Stimulated activated CD4-positive, alpha-beta T cell treated with anti-CD3 and anti-CD28 coated beads, Interleukin-15, amount 100 ng/mL, for 48 hours (primary cell): ENCODE measurements around the gene PROKR1.
"Not testable (repeated sequence)": the region's sequence is repeated elsewhere in the genome, so short reads cannot be mapped to it uniquely, and the experiment has no call there.

ENCODE experiments used
- DNase-seq, 2 donors: peaks; one replicate each; pipeline ENCODE4 v3.0.0-alpha.2; 2020; ENCODE audit warnings: low read depth in 2 of 2

PROKR1 gene

DNA sequence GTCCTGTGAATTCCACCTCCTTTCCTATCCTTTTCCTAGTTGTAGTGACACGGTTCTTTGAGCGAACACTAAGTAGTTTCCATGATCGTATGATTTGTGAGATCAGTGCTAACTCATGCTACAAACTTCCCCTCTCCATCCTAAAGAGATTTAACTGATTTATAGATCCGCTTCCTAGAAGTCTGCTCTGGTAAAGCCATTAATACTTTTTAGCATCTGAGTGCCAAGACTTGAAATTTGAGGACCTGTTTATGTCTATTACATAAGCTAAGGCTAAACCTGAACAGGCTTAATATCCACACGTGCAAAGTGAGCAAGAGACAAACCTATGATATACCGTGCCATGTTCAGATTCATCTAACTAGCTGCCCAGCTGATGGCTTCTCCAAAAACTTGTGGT is 14.9 kb downstream of the PROKR1 start:
- no peak for DNase-seq

DNA sequence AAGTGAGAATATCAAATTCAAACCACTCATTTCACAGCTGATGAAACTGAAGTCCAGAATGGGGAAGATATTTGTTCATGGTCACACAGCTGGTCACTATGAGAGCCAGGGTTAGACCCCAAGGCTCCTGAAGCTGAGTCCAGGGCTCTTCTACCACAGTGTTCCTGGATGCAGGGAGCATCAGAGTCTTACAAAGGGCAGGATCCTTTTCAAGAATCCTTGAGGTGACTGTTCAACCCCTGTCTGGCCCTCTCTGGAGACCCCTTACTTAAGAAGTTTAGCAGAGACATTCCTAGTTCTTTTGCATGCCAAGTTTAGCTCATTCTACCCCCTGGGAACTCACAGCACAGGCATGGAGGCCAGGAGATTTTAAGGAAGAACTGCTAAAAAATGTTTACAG is 15.7 kb downstream of the PROKR1 start:
- no peak for DNase-seq

DNA sequence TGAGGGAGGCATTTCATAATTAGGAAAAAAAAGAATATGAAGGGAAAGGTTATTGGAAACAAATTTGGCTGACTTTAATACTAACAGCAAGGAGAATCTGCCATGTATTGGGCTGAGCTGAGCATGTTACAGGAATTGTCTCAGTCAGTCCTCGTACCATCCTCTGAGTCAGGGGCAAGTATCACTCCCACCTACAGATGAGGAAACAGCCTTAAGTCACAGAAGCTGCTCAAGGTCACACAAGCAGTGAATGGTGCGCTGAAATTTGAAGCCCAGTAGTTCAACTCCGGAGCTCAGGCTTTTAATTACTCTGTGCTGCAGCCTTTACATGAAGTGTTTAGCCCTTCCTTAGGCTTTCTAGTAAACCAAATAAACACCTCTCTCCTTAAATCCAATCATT is 17.3 kb downstream of the PROKR1 start:
- DNase-seq: no peak

DNA sequence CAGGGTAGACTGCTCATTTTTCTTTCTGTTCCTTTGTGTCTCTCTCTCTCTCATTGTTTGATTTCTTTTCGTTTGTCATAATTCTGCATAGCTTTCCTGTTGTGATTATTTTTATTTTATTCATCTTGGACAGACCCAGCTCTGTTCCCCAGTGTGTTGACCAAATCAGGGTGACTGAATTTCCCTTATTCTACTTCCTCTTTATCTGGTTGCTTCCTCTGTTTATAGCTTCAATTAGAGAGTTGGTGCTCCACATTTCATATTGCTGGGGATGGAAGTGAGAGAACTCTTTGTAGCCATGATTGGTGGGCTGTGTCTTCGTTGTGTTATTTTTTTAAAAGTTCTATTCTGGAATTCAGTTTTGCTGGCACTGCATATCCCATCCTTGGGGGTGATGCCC is 19.1 kb downstream of the PROKR1 start:
- DNase-seq: no peak

DNA sequence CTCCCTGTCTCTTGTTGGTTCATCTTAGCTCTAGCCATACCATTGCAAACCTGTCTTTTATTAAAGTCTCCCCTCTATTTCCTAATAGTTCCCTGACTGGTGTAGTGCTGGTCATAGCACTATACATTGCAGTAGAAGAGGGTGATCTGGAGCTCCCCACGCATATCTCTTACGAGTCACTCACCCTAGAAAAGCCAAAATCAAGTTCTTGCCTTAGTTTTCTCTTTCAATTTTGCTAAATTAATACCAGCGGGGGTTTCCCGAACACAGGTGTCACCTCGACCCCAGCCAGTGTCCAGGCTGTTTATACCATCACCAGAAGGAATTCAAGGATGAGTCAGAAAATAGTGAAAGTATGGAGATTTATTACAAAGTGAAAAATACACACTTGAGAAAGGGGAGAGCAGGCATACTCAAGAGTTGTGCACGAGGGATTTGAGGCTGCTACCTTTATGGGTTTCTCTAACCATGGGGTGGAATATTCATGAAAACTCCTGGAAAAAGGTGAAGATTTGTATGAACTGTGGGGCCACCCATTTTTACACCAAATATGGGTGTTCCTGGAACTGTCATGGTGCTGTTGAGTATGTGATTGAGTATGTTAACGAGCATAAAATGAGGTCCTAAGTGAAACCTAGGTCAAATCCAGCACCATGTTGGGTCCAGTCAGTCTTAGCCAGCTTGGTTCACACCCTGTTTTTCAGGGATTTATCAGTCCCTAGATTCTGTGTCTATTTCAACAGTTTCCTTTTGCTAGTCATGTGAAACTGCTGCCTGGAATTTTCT is 20.2 kb downstream of the PROKR1 start:
- no peak for DNase-seq

DNA sequence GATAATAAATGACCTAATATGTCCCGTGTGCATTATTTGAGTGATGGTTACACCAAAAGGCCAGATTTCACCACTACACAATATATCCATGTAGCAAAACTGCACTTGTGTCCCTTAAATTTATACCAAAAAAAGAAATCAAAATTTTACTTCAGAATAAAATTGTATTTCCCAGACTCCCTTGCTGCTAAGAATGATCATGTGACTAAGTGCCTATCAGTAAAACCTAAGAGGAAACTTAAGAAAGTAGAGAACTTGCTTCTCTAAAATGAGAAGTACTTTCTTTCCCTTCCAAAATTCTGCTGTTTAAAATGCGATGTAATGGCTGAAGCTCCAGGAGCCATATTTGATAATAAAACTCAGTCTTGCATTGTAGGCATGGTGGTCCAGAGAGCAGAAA is 24.0 kb downstream of the PROKR1 start:
- no peak for DNase-seq

DNA sequence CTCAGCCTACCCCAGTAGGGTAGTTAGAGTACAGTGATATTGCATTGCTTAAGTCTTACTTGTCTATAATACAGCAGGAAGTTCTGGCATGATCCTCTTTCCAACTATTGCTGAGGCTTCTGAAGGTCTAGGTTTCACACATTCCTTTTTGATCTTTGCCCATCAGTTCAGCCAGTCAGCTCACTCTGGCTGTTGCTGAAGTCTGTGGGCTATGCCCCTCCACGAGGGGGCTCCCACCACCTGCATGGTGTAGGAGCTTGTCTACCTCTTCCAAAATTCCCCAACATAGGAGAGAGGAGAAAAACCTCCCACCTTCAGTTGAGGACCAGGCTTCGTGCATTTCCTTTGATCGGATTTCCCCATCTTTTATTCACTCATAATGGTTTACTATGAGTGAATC is 26.3 kb downstream of the PROKR1 start:
- DNase-seq: no peak

DNA sequence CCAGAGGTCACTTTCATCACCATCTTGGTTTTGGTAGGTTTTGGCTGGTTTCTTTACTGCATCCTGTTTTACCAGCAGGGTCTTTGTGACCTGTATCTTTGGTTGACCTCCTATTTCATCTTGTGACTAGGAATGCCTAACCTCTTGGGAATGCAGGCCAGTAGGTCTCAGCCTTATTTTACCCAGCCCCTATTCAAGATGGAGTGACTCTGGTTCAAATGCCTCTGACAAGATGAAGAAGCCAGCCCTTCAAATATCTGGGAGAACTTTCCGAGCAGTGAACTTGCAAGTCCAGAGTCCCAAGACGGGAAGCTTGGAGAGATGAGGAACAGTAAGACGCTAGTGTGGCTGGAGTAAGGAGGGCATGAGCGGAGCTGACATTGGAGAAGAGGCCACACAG is 28.6 kb downstream of the PROKR1 start:
- DNase-seq: no peak

DNA sequence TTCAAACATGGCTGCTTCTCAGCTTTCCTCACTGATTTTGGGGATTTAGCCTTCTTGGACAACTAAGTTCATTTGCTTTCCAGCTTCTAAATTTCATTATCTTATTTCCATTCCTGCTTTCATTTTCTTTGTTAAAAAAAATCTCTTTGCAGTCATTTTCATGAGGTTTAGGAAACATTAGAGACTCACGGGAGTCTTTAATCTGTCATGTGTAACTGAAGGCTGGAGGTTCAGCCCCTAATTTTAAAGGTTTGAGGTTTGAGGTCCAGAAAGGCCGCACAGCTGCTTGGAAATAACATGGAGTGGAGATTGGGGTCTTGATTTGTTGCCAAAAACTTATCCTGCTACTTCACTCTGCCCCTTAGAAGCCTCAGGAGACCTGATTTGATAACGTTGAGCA is 30.3 kb downstream of the PROKR1 start:
- DNase-seq: no peak

DNA sequence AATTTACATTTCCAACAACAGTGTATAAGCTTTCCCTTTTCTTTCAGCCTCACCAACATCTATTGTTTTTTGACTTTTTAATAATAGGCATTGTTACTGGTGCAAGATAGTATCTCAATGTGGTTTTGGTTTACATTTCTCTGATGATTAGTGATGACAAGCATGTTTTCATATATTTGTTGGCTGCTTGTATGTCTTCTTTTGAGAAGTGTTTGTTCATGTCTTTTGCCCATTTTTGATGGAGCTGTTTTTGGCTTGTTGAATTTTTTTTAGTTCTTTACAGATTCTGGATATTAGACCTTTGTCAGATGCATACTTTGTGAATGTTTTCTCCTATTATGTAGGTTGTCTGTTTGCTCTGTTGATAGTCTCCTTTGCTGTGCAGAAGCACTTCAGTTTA is 32.1 kb downstream of the PROKR1 start:
- DNase-seq: no peak

DNA sequence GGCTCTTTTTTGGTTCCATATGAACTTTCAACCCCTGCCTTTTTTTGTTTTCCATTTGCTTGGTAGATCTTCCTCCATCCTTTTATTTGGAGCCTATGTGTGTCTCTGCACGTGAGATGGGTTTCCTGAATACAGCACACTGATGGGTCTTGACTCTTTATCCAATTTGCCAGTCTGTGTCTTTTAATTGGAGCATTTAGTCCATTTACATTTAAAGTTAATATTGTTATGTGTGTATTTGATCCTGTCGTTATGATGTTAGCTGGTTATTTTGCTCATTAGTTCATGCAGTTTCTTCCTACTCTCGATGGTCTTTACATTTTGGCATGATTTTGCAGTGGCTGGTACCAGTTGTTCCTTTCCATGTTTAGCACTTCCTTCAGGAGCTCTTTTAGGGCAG is 34.5 kb downstream of the PROKR1 start:
- not testable (repeated sequence) for DNase-seq

DNA sequence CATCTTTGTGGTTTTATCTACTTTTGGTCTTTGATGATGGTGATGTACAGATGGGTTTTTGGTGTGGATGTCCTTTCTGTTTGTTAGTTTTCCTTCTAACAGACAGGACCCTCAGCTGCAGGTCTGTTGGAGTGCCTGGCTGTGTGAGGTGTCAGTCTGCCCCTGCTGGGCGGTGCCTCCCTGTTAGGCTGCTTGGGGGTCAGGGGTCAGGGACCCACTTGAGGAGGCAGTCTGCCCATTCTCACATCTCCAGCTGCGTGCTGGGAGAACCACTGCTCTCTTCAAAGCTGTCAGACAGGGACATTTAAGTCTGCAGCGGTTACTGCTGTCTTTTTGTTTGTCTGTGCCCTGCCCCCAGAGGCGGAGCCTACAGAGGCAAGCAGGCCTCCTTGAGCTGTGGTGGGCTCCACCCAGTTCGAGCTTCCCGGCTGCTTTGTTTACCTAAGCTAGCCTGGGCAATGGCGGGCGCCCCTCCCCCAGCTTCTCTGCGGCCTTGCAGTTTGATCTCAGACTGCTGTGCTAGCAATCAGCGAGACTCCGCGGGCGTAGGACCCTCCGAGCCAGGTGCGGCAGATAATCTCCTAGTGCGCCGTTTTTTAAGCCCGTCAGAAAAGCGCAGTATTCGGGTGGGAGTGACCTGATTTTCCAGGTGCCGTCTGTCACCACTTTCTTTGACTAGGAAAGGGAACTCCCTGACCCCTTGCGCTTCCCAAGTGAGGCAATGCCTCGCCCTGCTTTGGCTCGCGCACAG is 36.0 kb downstream of the PROKR1 start:
- not testable (repeated sequence) for DNase-seq

DNA sequence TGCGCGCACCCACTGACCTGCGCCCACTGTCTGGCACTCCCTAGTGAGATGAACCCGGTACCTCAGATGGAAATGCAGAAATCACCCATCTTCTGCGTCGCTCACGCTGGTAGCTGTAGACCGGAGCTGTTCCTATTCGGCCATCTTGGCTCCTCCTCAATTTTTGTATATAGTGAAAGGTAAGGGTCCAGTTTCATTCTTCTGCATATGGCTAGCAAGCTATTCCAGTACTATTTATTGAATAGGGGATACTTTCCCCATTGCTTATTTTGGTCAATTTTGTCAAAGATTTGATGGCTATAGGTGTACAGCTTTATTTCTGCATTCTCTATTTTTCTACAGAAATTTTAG is 36.5 kb downstream of the PROKR1 start:
- DNase-seq: not testable (repeated sequence)

DNA sequence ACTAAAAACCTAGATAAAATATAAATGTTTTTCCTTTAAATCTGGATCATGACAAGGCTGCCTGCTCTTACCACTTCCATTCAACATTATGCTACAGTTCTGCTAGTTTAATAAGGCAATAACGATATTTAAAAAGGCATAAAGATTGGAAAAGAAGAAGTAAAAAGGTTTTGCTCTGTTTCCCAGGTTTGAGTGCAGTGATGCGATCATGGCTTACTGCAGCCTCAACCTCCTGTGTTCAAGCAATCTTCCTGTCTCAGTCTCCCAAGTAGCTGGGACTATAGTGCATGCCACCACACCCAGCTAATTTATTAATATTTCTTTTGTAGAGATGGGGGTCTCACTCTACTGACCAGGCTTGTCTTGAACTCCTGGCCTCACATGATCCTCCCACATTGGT is 40.8 kb downstream of the PROKR1 start:
- no peak for DNase-seq

DNA sequence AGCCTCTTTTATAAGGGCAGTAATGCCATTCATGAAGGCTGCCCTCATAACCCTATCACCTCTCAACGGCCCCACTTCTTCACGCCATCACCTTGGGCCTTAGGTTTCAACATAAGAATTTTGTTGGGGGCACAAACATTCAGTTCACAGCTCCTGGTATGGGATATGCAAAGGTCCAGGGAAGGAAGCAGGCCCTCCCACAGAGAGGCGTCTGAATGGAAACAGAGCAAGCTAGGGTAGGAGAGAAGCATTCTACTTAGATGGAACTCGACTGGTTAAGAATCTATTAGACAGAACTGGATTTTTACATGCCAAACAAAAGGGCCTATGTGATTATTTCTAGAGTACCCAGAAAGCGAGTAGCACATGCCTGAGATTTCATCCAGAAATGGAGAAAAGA is 42.8 kb downstream of the PROKR1 start:
- DNase-seq: no peak

DNA sequence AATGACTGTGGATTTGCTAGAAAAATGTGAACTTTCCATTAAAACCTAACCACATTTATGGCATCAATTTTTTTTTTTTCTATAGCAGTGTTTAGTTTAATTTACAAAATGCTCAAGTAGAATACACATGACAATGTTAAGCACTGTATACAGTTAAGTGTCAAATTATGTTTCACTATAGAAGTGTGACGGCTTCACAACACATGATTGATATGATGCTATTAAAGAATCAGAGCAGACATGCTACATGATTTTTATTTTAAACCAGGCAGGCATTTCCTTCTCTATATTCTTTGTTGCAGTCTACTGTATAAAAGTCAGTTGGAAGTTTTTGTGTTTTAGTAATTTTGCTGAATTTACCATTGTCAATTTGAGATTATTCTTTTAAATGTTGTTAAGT is 43.6 kb downstream of the PROKR1 start:
- no peak for DNase-seq

DNA sequence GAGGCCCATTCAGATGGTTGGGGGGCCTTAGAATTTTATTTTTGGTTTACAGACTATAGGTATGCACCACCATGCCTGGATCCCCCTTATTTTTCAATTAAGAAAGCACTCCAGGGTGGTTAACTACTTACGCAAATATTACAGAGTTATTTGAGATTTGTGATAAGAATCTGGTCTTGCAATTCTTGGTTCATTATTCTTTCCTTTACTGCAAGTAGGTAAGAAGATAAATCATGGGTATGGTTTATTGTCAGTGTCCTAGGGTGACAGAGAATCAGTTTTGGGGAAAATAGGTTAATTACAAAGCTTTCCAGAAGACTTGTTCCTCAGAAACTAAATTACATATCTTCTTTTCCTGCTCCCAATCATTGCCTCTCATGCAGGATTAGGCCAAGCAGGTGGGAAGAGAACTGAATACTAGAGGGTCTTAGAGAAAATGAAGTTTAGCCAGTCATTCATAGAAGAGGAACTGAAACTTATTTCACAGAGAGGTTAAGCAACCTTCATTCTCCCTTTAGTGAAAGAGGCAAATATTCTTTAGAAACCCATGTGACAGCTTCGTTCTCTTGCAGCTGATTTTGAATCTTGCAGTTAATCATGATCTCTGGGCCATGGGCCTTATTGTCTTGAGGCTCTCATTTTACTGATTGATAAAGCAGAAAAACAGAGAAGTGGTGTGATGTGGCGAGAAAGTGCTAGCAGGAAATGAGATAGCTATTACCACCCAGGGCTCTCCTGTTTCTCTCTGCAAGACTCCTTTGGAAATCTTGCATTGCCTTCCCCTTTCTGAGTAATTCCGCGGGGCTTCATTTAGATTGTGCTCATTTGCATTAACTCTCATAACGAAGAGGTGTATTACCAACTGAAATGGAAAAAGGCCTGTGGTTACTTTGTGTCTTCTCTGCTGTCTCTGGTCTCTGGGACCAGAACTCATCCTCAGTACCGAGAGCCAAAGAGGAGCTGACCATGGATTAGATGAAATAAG is 46.5 kb downstream of the PROKR1 start:
- DNase-seq: peak; percentile 6 to 17

DNA sequence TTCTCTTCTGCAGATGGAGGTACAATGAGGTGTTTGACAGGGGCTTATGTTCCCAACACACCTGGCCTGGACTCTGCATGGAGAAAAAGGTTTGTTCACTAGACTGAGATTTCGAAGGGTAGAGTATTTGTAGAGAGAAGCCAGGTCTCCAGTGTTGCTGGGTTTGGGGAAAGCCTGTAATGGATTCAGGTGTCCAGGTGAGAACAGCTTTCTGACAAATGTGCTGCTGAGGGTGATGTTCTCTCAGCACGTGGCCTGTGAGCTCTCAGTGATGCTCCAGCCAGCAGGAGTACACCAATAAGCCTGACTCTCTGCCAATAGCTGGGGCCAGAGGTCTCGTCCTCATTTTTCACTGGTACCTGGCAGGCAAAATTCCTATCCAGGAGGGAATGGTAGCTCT is 47.5 kb downstream of the PROKR1 start:
- DNase-seq: no peak

DNA sequence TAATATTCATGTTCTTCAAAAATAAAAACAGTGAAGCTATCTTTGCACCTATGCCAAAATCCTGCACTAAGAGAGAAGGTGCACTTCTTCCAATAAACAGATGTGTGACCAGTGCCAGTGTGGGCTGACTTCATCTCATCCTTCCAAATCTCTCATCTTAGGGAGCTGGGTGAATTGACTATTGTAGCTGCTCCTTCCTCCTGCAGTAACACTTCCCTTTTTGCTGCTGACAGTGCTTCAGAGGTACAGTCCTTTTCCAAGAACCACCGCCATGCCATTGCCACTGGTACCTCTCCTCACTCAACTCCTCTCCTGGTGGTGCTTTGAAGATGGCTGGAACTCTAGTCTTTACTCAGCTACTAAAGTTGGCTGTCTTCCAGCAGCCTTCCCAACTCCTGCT is 49.1 kb downstream of the PROKR1 start:
- DNase-seq: no peak

DNA sequence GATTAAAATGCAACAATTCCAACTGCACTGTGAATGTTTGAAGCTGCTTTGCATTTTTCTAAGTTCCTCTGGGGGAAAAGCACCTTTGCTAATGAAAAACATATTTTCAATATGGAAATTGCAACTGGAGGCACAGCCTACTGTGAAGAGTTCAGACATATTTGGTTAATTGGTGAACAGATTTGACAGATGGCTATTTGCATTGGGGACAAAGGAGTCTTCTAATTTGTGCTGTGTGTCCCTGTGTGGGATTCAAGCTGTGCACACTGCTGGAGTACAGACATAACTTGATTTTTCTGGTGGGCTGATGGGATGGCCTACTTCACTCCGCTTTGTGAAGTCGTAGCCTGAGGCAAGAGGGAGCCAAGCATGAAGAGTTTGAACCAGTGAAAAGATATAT is 50.6 kb downstream of the PROKR1 start:
- DNase-seq: no peak

DNA sequence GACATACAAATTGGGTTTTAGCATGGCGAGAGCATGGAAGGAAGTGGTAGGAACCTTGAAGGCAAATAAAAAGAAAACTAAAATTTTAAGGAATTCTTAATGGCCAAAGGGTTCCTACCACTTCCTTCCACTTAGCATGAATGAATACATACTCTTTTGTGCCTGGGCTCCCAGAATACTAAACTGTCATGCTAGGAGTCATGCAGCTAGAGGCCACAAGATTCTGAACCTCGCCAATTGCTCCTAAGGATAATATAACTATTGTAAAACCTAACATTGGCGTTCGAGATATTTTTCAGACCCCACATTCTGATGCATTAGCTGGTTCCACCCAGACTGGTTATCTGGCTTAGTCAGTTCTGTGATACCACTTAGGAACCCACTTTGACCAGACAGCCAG is 52.6 kb downstream of the PROKR1 start:
- DNase-seq: no peak

DNA sequence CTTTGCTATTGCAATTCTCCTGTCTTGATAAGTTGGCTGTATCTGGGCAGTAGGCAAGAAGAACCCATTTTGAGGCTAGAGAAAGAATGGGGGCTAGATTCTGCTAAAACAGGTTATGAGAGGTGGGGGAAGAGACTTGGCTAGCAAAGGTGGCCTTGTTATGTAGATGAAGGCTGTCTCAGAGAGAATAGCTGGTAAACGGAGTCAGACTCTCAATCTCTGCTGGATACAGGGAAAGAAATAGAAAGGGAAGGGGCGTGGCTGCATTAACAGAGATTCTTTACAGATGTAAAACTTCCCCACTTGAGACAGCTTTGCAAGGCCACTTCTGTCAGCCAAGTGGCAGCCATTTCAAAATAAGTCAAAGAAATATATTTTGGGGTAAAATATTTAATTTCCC is 53.2 kb downstream of the PROKR1 start:
- DNase-seq: no peak
